HTR-8/SVneo (cell line): ENCODE measurements around the gene INSC.

Experiments
- DNase-seq: peaks from one replicate; pipeline ENCODE4 v3.0.0; 2011; ENCODE audit warnings: low spot score, mixed read lengths; ENCODE audit not compliant: insufficient read length
- FAIRE-seq: peaks from 2 replicates; lab custom pipeline; 2011; peaks lifted over from hg19 to GRCh38; lab: Jason Lieb, UNC

INSC gene

DNA sequence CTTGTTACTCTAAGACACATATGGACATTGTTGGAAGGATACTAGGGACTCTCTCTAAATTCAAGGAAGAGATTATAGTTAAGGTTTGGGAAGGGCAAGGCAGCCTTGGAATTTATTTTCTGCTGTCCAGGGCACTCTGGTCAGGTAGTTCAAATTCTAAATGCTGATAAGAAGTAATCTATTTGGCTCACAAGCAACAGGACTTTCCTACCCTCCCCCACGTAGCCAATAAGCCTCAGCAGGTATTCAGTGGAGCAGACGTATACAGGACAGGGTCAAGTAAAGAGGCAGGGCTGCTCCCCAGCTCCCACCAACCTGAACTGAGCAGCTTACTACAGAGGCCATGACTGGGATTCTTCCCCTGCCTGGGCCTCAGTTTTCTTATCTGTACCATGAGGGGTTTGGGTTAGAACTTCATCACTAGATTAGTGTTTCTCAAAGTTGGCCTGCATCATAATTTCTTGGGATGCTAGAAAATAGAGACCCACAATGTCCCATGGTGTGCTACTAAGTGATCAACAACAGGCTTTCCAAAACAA is 6.1 kb upstream of the INSC start:
- no peak for FAIRE-seq

DNA sequence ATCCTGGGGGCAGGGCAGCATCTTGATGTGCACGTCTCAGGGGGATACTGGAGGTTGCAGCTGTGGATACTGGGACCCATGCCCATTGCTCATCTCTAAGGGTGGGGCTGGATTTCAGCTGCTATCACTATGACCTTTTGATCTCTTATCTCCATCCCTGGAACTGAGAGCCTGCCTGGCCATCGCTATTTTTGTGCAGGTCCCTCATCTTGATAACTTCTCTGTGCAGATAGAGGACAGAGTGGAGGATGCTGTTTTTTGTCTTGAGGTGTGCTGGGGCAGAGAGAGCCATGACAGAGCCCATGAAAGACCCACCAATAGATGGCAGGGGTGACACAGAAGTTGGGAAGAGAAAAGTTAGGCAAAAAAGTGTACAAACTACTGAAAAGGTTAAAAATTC is 5.1 kb upstream of the INSC start:
- no peak for DNase-seq
- no peak for FAIRE-seq

More for the DNA sequence above, 6.1 kb upstream of the INSC start:
- DNase-seq, result no peak

DNA sequence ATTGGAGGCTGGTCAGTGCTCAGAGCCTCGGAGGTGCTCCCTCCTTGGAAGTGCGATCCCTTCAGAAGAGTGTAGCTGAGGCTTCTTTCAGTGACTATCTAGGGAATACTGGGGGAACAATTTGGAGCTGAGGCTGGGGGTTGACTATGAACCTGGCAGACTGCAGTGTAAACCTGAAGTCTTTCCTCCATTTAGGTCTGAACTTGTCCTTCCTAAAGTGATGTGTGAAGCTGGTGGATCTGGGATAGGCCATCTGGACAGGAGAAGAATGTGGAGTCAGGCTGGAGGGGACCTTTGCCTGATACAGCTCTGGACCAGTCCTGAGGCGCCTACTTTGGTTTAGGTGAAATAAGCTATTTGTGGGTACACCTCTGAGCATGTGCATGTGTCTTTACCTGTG is 3.5 kb upstream of the INSC start:
- DNase-seq, result no peak
- FAIRE-seq, result no peak

GRCh38 chr11:15112131-15112541 is 2.6 kb upstream of the INSC start:
- no peak for DNase-seq
- FAIRE-seq, result no peak

DNA sequence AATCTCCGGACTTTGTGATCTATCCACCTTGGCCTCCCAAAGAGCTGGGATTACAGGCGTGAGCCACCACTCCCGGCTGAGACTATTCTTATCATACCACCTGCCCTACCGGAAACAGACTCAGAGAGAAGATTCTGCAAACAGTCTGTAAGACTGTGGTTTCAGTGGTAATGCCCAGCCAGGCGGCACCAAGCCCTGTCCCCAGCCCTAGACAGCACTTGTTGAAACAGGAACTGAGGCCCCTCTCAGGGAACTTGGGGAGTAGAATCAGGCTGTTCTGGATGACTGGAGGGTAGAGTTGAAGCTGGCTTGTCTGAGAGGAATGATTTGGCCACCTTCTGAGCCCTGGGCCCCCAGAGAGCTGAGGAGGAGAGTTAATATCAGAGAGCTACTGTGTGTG is 1.3 kb upstream of the INSC start:
- no peak for DNase-seq
- no peak for FAIRE-seq

- FAIRE-seq (no peak), DNase-seq (no peak)
Observed at GRCh38 chr11:15115686-15116085, 963 bp downstream of the INSC start.

- no peak for DNase-seq
- no peak for FAIRE-seq
Observed at GRCh38 chr11:15117751-15118150, 3.0 kb downstream of the INSC start.

- FAIRE-seq, result no peak
Observed at GRCh38 chr11:15118431-15118830, 3.7 kb downstream of the INSC start.

DNA sequence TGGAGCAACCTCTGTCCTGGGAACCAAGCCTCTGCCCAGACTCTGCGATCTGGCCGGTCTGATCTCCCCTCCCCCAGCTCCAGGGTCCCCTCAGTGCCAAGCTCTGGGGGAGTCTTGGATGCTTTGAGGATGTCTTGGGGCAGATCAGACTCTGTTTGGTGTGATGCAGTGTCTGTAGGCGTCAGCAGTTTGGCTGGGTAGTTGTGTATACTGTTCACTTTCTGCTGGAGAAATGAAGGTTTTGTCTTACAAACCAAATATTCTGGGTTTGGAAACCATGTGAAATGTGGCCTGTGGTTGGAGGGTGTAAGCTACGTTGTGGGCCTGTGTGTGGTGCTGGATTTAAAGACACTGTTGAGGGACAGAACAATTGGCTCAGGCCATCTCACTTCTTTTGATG is 4.6 kb downstream of the INSC start:
- FAIRE-seq (no peak), DNase-seq (no peak)

More at GRCh38 chr11:15118431-15118830, 3.7 kb downstream of the INSC start:
- DNase-seq, result no peak

DNA sequence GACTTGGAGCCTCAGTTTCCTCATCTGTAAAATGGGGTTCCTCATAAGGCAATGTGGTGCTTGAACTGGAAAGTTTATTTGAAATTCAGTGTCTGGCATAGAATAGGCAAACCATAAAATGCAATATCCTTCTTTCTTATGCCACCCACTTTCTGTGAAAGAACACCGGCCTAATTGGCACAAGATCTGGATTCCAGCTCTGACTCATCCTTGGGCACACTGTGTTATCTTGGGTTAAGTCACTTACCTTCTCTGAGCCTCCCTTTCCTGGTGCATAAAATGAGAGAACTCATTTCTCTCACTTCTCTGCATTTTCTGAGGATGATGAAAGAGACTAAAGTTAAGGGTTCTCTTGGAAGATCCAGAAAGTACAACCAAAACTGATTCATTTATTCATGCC is 5.1 kb downstream of the INSC start:
- FAIRE-seq, result no peak
- no peak for DNase-seq

- DNase-seq, result peak; percentile 6
- FAIRE-seq, result no peak
Observed at GRCh38 chr11:15123849-15124248, 9.1 kb downstream of the INSC start.

DNA sequence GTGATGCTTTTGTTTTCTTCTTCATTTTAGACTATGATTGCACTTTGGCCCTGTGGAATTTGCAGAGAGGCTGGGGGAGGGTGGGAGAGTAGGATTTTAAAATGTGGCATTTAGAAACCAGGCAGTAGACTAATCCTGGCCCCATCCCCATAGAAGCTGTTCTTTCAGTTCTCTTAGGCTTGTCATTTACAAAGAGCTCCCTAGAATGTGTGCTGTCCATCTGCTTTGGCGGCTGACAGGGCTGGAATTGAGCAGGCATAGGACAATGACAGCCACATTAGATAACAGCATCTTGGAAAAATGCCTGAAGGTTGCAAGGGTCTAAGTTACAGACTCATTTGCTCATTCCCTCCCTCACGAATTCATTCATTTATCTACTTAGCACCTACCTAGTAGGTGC is 9.8 kb downstream of the INSC start:
- DNase-seq (no peak), FAIRE-seq (no peak)

GRCh38 chr11:15127341-15127740 is 12.6 kb downstream of the INSC start:
- DNase-seq (no peak), FAIRE-seq (no peak)

DNA sequence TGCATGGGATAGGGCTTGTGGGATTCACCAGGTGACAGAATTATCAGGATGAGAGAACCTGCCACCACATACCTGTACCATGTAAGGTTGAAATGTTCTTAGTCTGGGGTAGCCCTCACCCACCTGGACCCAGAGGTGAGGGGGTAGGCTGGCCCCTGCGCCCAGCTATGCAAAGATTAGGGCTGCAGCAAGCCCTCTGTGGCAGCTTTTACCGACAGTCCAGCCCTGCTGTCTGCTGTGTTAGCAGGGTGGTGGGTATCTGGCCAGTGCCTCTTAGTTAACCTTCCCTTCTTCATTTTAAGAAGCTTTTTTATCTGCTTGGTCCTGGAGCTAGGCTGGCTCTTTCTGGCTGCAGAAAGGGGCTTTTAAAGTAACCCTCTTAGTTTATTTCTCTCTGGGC is 13.9 kb downstream of the INSC start:
- DNase-seq (no peak), FAIRE-seq (no peak)

DNA sequence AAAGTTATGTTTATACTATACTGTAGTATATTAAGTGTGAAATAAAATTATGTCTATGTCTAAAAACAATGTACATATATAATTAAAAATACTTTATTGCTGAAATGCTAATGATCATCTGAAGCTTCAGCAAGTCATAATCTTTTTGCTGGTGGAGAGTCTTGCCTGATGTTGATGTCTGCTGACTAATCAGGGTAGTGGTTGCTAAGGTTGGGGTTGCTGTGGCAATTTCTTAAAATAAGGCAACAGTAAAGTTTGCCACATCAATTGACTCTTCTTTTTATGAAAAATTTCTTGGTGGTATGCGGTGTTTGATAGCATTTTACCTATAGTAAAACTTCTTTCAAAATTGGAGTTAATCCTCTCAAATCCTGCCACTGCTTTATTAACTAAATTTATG is 21.4 kb downstream of the INSC start:
- FAIRE-seq, result no peak

GRCh38 chr11:15139096-15139770 is 24.5 kb downstream of the INSC start:
- no peak for FAIRE-seq
- no peak for DNase-seq

More for the DNA sequence above, 21.4 kb downstream of the INSC start:
- DNase-seq, result no peak

GRCh38 chr11:15139958-15140659 is 25.4 kb downstream of the INSC start:
- FAIRE-seq, result no peak
- no peak for DNase-seq

DNA sequence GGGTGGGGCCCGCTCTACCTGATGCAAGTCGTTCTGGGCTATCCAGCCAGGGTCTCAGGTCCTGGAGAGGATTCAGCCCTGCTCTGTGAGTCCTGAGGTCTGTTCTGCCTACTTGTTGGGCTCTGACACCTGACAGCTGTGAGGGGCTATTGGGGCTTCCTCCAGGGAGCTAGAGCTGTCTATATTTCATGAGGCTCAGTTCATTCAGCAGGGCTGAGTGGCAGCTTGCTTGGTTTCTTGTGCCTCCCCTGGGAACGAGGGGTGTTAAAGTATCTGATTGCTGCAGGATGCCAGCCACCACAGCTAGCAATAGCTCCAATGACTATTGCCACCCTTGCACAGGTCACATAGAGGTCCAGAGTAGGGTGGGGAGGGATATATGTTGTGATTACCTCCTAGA is 26.7 kb downstream of the INSC start:
- DNase-seq (no peak), FAIRE-seq (no peak)

DNA sequence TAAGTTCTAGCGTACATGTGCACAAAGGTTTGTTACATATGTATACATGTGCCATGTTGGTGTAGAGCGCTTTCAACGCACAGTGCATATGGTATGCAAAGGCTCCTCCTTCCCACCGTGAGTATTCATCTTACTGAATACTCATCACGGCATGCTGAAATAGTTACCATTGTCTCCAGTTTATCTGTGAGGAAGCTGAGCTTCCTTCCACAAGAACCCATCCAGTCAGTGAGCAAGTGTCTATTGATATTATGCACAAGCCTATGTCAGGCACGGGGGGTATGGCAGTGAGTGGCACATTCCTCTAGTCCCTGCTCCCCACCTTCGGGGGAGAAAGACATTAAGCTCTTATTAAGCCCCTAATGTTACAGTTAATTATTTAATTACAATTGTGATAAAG is 28.1 kb downstream of the INSC start:
- DNase-seq (no peak), FAIRE-seq (no peak)

DNA sequence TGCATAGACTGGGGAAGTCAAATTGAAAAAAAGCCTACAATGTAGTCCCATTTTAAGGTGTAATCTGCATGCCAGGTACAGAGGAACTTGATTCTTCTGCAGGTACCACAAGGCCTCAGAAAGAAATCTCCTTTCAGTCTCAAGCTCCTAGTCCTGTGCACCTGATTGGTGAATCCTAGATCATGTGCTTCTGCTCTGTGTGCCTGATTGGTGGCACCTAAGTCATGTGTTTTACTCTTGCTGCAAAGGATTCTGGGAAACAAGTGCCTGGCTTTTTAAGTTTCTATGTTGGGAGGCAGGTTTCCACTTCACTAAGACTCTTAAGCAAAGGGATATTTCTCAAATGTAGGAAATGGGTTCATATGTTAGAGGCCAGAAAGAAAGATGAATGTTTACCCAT is 29.1 kb downstream of the INSC start:
- FAIRE-seq (no peak), DNase-seq (no peak)

DNA sequence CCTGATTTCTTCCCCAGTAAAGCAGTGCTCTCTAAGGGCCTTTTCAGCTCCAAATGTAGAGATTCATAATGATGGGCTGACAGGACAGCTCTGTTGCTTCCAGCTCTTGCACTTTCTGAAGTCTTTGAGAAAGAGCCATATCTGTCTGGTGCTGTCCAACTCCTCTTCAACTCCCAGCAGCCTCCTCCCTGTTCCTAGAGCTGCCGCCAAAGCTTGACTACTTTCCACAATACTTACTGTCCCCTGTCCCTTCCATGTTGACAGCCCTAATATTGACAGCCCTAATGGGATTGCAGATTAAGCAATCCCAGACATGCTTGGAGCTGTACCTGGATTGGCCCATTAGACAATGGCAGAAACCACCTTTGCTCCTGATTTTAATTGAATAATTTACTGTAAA is 29.6 kb downstream of the INSC start:
- no peak for FAIRE-seq
- no peak for DNase-seq

- FAIRE-seq (no peak), DNase-seq (no peak)
Observed at GRCh38 chr11:15145151-15145550, 30.4 kb downstream of the INSC start.
